Lung (tissue), 12 donors: ENCODE results near the gene DPH1. TPM values are rescaled to one million over a fixed set of nuclear protein-coding genes. Genes with fewer than 3 reads are reported as not detected.
A peak's percentile ranks its signal among the peaks of the same experiment; 100 is the strongest.

Experiments
- ATAC-seq: fragments of 200-7000 bp; cut with Tn5 transposase; one replicate; pipeline ENCODE4 v1.9.1; 2020; ENCODE audit warnings: moderate number of reproducible peaks; ENCODE audit not compliant: insufficient read depth, low FRiP score
- DNase-seq, 3 donors: peaks; one replicate each; pipeline ENCODE4 v3.0.0-alpha.2; 2013 to 2017
- H3K27ac ChIP-seq, 2 donors: one replicate each; pipeline ENCODE4 v1.5.1; 2013; ENCODE audit warnings: mild to moderate bottlenecking in 2 of 2, moderate library complexity in 2 of 2, control low read depth in 1 of 2, inconsistent platforms in 1 of 2, low read depth in 1 of 2, low read length in 1 of 2
- H3K27me3 ChIP-seq, 3 donors: one replicate each; pipeline ENCODE4 v1.5.1; 2013; ENCODE audit warnings: low read length in 2 of 3; ENCODE audit not compliant: control insufficient read depth in 3 of 3, insufficient read depth in 3 of 3
- H3K36me3 ChIP-seq, 4 donors: one replicate each; pipeline ENCODE4 v1.5.1; 2013; ENCODE audit warnings: low read length in 4 of 4, mild to moderate bottlenecking in 1 of 4, moderate library complexity in 1 of 4; ENCODE audit not compliant: control insufficient read depth in 4 of 4, insufficient read depth in 4 of 4
- H3K4me1 ChIP-seq, 5 donors: one replicate each; pipeline ENCODE4 v1.5.1; 2013; ENCODE audit warnings: low read length in 5 of 5, mild to moderate bottlenecking in 2 of 5, moderate library complexity in 1 of 5; ENCODE audit not compliant: control insufficient read depth in 5 of 5, insufficient read depth in 5 of 5
- H3K4me3 ChIP-seq: one replicate; pipeline ENCODE4 v1.5.1; 2013; ENCODE audit warnings: mild to moderate bottlenecking, control low read depth, moderate library complexity
- H3K9ac ChIP-seq, 2 donors: one replicate each; pipeline ENCODE4 v1.5.1; 2013; ENCODE audit warnings: low read length in 2 of 2, control low read depth in 1 of 2; ENCODE audit not compliant: insufficient read depth in 1 of 2
- H3K9me3 ChIP-seq, 4 donors: one replicate each; pipeline ENCODE4 v1.5.1; 2013; ENCODE audit warnings: low read length in 3 of 4, mild to moderate bottlenecking in 1 of 4, moderate library complexity in 1 of 4; ENCODE audit not compliant: control insufficient read depth in 4 of 4, insufficient read depth in 3 of 4
- CTCF ChIP-seq: IDR thresholded peaks from 2 replicates; pipeline ENCODE4 v1.5.1; 2012; ENCODE audit warnings: mild to moderate bottlenecking; ENCODE audit errors: control extremely low read depth, extremely low read depth
- WGBS, 2 donors: extraction: QIAGEN DNeasy Blood & Tissue Kit; methylation state at CpG; one replicate each; pipeline ENCODE4 v1.1.7; 2013; 5-methylcytosine and 5-hydroxymethylcytosine counted together
- polyA plus RNA-seq, 2 donors: library from polyadenylated mRNA; stranded (reverse); fragments of 200-250 nt; gene quantifications; one replicate each; pipeline ENCODE4 v1.2.1, GENCODE V29; 2013
- total RNA-seq, 2 donors: library from RNA; depleted of rRNA in 1 of 2; stranded (reverse); fragments of >200 nt in 1 of 2; gene quantifications; one replicate each; pipeline ENCODE4 v1.2.1, GENCODE V29; 2014 to 2021
- donor health status: control.
- donor health status: control.
- donor health status: Bipolar disorder and iron deficiency.
- donor health status: healthy.
- donor health status: DM: yes; HTN: yes; CAD: no.

Gene DPH1
- total and polyA plus RNA-seq, 4 donors: 21.1 to 37.8 (median 27.2) TPM

- no peaks in the 10 kb centered on the region for H3K27me3 ChIP-seq
- ATAC-seq (peak; percentile 19), DNase-seq (peak; percentile 96 to 97 (median 96))
- H3K36me3 ChIP-seq: peaks cover 0 to 7% (median 0%) of the 10 kb centered on the region in 4 donors
- TF ChIP-seq CTCF: no peak
- H3K27ac ChIP-seq: peak overlapping the region; percentile 76 to 91
- no peaks in the 10 kb centered on the region for H3K9me3 ChIP-seq
- no peak overlapping the region for H3K4me3 ChIP-seq
- no peak overlapping the region for H3K9ac ChIP-seq
- H3K4me1 ChIP-seq: peaks cover 0 to 87% (median 44%) of the 10 kb centered on the region in 5 donors
- 55 to 58% methylated on average over 31 of the region's 31 CpGs for WGBS, 2 donors
Measured at GRCh38 chr17:2071455-2072281, 41.7 kb downstream of the DPH1 start.

GRCh38 chr17:2074919-2075318 lies 45.0 kb downstream of the DPH1 start:
- Histone ChIP-seq H3K27ac (peak overlapping the region; percentile 51 to 89), H3K9me3 (no peaks in the 10 kb centered on the region), H3K27me3 (no peaks in the 10 kb centered on the region), H3K9ac (no peak overlapping the region), H3K36me3 (peaks cover 0 to 17% (median 10%) of the 10 kb centered on the region in 4 donors), H3K4me3 (no peak overlapping the region), H3K4me1 (peaks cover 0 to 68% (median 23%) of the 10 kb centered on the region in 5 donors)
- no peak for ATAC-seq
- WGBS, 2 donors: 69 to 73% methylated on average over 10 of the region's 10 CpGs
- DNase-seq: peak in 1 of 3 donors; percentile 13
- TF ChIP-seq CTCF: no peak

GRCh38 chr17:2075336-2076086 lies 45.6 kb downstream of the DPH1 start:
- Histone ChIP-seq H3K9me3 (no peaks in the 10 kb centered on the region), H3K27ac (peak overlapping the region; percentile 75 to 76), H3K27me3 (no peaks in the 10 kb centered on the region), H3K36me3 (peaks cover 0 to 18% (median 11%) of the 10 kb centered on the region in 4 donors), H3K4me3 (no peak overlapping the region), H3K4me1 (peaks cover 0 to 62% (median 23%) of the 10 kb centered on the region in 5 donors), H3K9ac (no peak overlapping the region)
- WGBS, 2 donors: 50 to 53% methylated on average over 13 of the region's 13 CpGs
- DNase-seq (peak; percentile 87 to 90 (median 89)), ATAC-seq (no peak)
- TF ChIP-seq CTCF: no peak
